ENCODE data around the gene CELA3A.

CELA3A gene

GRCh38 chr1:22057861-22058260 lies 56.4 kb downstream of the CELA3A start:
- peaks cover 7 to 22% of the 10 kb centered on the region in 2 experiments; a peak in 2 of 3 replicates for H3K36me3 ChIP-seq (ENCODE audit: control insufficient read depth in 2 of 2, insufficient read depth in 1 of 2, low read length in 2 of 2)

More at GRCh38 chr1:22057861-22058260, 56.4 kb downstream of the CELA3A start:
- no peak overlapping the region for H3K27ac ChIP-seq (ENCODE audit: extremely low read depth, low read depth, low read length)
- ChIA-PET CTCF (interaction anchor here (0.6 kb wide), 1 partner anchor 27 kb away, joined by 3 read pairs; no protein-coding TSS in a partner anchor), POLR2A (no interaction called here)
- no peak for TF ChIP-seq ZNF202 (tag by site-specific recombination; IDR thresholded peaks at IDR 0.05; ENCODE audit: borderline replicate concordance)
- no peak for TF ChIP-seq ZNF561 (tag by site-specific recombination; IDR thresholded peaks at IDR 0.05; ENCODE audit: borderline replicate concordance)
- TF ChIP-seq ZNF548 (tag by site-specific recombination; IDR thresholded peaks at IDR 0.05) = no peak
- no peak for TF ChIP-seq ZNF280D (tag by site-specific recombination; IDR thresholded peaks at IDR 0.05)
- no peak for TF ChIP-seq ZNF169 (tag by site-specific recombination; IDR thresholded peaks at IDR 0.05)
- peaks cover 12% of the 10 kb centered on the region for H3K4me1 ChIP-seq (ENCODE audit: control insufficient read depth, insufficient read depth, low read length)
- H3K9me3 ChIP-seq (ENCODE audit: control insufficient read depth, insufficient read depth, low read depth, low read length) = no peaks in the 10 kb centered on the region
- H3K4me3 ChIP-seq (ENCODE audit: low read depth, low read length) = no peak overlapping the region

Measured in HEK293 (cell line).